ENCODE data around the gene NFKBIE. TPM values are rescaled to one million over a fixed set of nuclear protein-coding genes. Genes with fewer than 3 reads are reported as not detected.

Gene NFKBIE
- total RNA-seq, 2 donors from 2014 or later, result 18.9 to 68.6 TPM

- DNase-seq (no peak), ATAC-seq (no peak)
- H3K27me3 ChIP-seq, result no peaks in the 10 kb centered on the region
- H3K4me3 ChIP-seq, result no peak overlapping the region
- no peaks in the 10 kb centered on the region for H3K36me3 ChIP-seq (replicated peaks in 1 of 2; ENCODE audit: insufficient read depth in 1 of 2, low read depth in 2 of 2)
- intact Hi-C loops (cut with DNase I), result no loop called here
- TF ChIP-seq POLR2A (IDR thresholded peaks at IDR 0.05), result no peak
- no peak for TF ChIP-seq CTCF (IDR thresholded peaks at IDR 0.05)
- no peaks in the 10 kb centered on the region for H3K9me3 ChIP-seq
- H3K4me1 ChIP-seq, result no peaks in the 10 kb centered on the region
- H3K27ac ChIP-seq, result no peak overlapping the region
- WGBS, 2 donors, result 39 to 48% methylated on average over 2 of the region's 2 CpGs
Observed at GRCh38 chr6:44284121-44284520, 18.8 kb upstream of the NFKBIE start.

GRCh38 chr6:44278774-44279697 is 13.7 kb upstream of the NFKBIE start:
- Histone ChIP-seq H3K4me3 (no peak overlapping the region), H3K27me3 (peaks cover 0 to 15% of the 10 kb centered on the region in 2 donors), H3K27ac (no peak overlapping the region), H3K9me3 (no peaks in the 10 kb centered on the region), H3K4me1 (peaks cover 12% of the 10 kb centered on the region), H3K36me3 (replicated peaks in 1 of 2; ENCODE audit: insufficient read depth in 1 of 2, low read depth in 2 of 2) (no peaks in the 10 kb centered on the region)
- DNase-seq, result no peak
- no peak for ATAC-seq
- WGBS, 2 donors, result 59 to 62% methylated on average over 7 to 9 of the region's 9 CpGs
- intact Hi-C loops (cut with DNase I), result no loop called here
- TF ChIP-seq POLR2A (IDR thresholded peaks at IDR 0.05), result no peak
- TF ChIP-seq CTCF (IDR thresholded peaks at IDR 0.05), result no peak

- ATAC-seq, result no peak
- no peak overlapping the region for H3K27ac ChIP-seq
- TF ChIP-seq POLR2A (IDR thresholded peaks at IDR 0.05) (no peak), CTCF (IDR thresholded peaks at IDR 0.05) (no peak)
- H3K4me1 ChIP-seq, result peaks cover 12% of the 10 kb centered on the region
- no peak for DNase-seq
- no peak overlapping the region for H3K4me3 ChIP-seq
- H3K27me3 ChIP-seq, result peaks cover 0 to 15% of the 10 kb centered on the region in 2 donors
- no peaks in the 10 kb centered on the region for H3K9me3 ChIP-seq
- intact Hi-C loops (cut with DNase I), result no loop called here
- WGBS, 2 donors, result 55 to 60% methylated on average over 3 of the region's 3 CpGs
- no peaks in the 10 kb centered on the region for H3K36me3 ChIP-seq (replicated peaks in 1 of 2; ENCODE audit: insufficient read depth in 1 of 2, low read depth in 2 of 2)
Observed at GRCh38 chr6:44278315-44278714, 13.0 kb upstream of the NFKBIE start.

DNA sequence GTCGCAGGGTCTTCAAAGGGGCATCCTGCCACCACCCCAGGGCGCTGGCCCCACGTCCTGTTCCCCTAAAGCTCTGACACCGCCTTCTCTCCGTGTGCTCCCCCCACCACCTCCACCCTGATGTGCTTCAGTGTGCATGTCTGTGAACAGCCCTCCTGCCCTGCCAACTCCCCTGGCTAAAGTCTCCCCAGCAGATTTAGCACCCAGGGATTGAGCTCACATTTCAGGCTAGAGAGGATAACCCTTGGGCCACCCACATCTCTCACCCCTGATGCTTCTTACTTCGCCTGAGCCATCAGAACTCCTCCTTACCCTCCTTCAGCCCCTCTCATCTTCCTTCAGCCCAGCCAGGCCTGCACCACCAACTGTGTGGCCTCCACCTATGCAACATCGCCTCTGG is 12.4 kb upstream of the NFKBIE start:
- TF ChIP-seq POLR2A (IDR thresholded peaks at IDR 0.05) (no peak), CTCF (IDR thresholded peaks at IDR 0.05) (no peak)
- Histone ChIP-seq H3K9me3 (no peaks in the 10 kb centered on the region), H3K4me3 (no peak overlapping the region), H3K4me1 (peaks cover 12% of the 10 kb centered on the region), H3K27me3 (peaks cover 0 to 15% of the 10 kb centered on the region in 2 donors), H3K36me3 (replicated peaks in 1 of 2; ENCODE audit: insufficient read depth in 1 of 2, low read depth in 2 of 2) (no peaks in the 10 kb centered on the region), H3K27ac (no peak overlapping the region)
- DNase-seq, result no peak
- intact Hi-C loops (cut with DNase I), result no loop called here
- WGBS, 2 donors, result 68 to 76% methylated on average over 7 of the region's 7 CpGs
- ATAC-seq, result no peak
